ENCODE measurements around the gene OPN1MW3. TPM values are rescaled to one million over a fixed set of nuclear protein-coding genes. Genes with fewer than 3 reads are reported as not detected.

Gene OPN1MW3
- total and polyA plus RNA-seq, 3 experiments from 2014 or later, result not detected

DNA sequence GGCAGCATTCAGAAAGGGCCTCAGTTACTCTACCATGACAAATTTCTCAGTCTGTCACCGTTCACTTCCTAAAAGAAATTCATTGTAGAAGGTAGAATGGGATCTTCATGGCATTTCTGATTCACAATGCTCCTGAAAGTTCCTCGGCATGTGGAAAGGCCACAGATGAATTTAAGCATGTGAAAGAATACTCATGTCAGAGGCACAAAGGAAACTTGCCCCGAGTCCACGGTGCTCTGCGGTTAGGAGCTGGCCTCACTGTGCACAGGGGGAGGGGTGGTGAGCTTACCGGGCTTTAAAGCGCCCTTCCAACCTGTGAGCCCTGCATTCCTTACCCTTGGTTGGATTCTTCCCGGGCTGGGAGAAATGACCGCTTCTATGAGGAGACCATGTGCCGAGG lies 47.5 kb downstream of the OPN1MW3 start:
- Histone ChIP-seq H3K27ac (ENCODE audit: low read depth, low read length) (no peak overlapping the region), H3K4me1 (ENCODE audit: insufficient read depth, low read length) (peaks cover 22% of the 10 kb centered on the region), H3K4me3 (ENCODE audit: low read length) (no peak overlapping the region), H3K27me3 (ENCODE audit: insufficient read depth, low read length, poor library complexity, severe bottlenecking) (no peaks in the 10 kb centered on the region), H3K36me3 (ENCODE audit: insufficient read depth, low read length) (no peaks in the 10 kb centered on the region), H3K9me3 (ENCODE audit: low read length) (no peaks in the 10 kb centered on the region)
- no peak overlapping the region for H3K4me3 Mint-ChIP-seq
- ChIA-PET CTCF (interaction anchor here (0.5 to 1.0 kb wide), 2 partner anchors 168 to 212 kb away, joined by 3 to 5 read pairs; no protein-coding TSS in a partner anchor), POLR2A (no interaction called here)
- H3K9me3 Mint-ChIP-seq, result no peaks in the 10 kb centered on the region
- H3K4me1 Mint-ChIP-seq, result peaks cover 22 to 29% (median 27%) of the 10 kb centered on the region in 3 donors
- peaks cover 0 to 18% of the 10 kb centered on the region in 2 donors for H3K27me3 Mint-ChIP-seq
- DNase-seq, result no peak
- peak overlapping the region in 1 of 8 donors; percentile 85 for H3K27ac Mint-ChIP-seq
- no peaks in the 10 kb centered on the region for H3K36me3 Mint-ChIP-seq

DNA sequence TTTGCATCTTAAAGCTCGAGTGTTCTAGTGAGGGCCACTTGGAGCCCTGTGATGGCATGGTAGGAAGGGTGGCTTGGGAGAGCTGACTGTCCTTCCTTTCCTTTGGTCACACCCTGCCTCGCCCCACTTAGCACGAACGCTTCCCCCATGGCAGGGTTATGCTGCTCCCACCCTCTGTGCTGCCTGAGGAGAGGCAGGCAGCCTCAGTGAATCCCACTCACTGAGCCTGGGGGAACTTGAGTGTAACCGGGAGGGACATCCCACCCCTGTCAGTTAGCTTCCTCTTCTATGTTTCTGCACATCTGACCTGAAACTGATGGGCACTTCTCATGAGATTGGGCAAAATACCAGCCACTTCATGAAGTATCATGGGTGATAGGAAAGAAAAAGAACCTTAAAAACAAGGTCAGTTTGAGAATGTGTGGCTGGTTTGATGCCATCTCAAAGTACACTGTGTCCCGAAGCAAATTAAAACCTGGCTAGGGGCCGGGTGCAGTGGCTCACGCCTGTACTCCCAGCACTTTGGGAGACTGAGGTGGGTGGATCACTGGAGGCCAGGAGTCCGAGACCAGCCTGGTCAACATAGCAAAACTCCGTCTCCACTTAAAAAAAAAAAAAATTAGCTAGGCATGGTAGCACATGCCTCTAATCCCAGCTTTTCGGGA lies 48.3 kb downstream of the OPN1MW3 start:
- no peaks in the 10 kb centered on the region for H3K27me3 ChIP-seq (ENCODE audit: insufficient read depth, low read length, poor library complexity, severe bottlenecking)
- no peaks in the 10 kb centered on the region for H3K9me3 ChIP-seq (ENCODE audit: low read length)
- peaks cover 0 to 15% of the 10 kb centered on the region in 2 donors for H3K27me3 Mint-ChIP-seq
- H3K4me1 Mint-ChIP-seq, result peaks cover 21 to 34% (median 27%) of the 10 kb centered on the region in 3 donors
- peaks cover 22% of the 10 kb centered on the region for H3K4me1 ChIP-seq (ENCODE audit: insufficient read depth, low read length)
- no peak overlapping the region for H3K27ac ChIP-seq (ENCODE audit: low read depth, low read length)
- no peak for DNase-seq
- H3K36me3 ChIP-seq (ENCODE audit: insufficient read depth, low read length), result no peaks in the 10 kb centered on the region
- H3K4me3 ChIP-seq (ENCODE audit: low read length), result no peak overlapping the region
- no peaks in the 10 kb centered on the region for H3K36me3 Mint-ChIP-seq
- POLR2A ChIA-PET, result no interaction called here
- no peaks in the 10 kb centered on the region for H3K9me3 Mint-ChIP-seq
- no peak overlapping the region for H3K4me3 Mint-ChIP-seq
- peak overlapping the region in 2 of 8 donors; percentile 56 to 85 for H3K27ac Mint-ChIP-seq
- CTCF ChIA-PET, result interaction anchor here (0.5 kb wide), 1 partner anchor 212 kb away, joined by 3 read pairs; no protein-coding TSS in a partner anchor

DNA sequence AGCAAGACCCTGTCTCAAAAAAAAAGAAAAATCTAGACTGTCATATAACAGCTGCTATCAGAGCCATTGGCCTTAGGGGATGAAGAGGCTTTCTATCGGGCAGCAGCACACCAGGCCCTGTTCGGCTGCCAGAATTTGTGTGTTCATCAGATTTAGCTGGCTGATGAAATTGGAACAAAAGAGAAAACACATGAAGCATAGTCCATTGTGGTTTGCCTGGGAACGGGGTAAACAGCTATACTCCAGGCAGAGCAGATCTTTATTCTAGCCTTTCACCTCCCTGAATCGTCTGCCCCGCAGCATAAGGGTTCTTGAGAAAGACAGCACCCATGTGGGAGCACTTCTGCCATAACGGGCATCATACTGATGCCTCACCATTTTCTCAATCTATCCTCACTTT lies 49.8 kb downstream of the OPN1MW3 start:
- CTCF ChIA-PET, result interaction anchor here (1.7 kb wide), 1 partner anchor 170 kb away, joined by 6 read pairs; no protein-coding TSS in a partner anchor

DNA sequence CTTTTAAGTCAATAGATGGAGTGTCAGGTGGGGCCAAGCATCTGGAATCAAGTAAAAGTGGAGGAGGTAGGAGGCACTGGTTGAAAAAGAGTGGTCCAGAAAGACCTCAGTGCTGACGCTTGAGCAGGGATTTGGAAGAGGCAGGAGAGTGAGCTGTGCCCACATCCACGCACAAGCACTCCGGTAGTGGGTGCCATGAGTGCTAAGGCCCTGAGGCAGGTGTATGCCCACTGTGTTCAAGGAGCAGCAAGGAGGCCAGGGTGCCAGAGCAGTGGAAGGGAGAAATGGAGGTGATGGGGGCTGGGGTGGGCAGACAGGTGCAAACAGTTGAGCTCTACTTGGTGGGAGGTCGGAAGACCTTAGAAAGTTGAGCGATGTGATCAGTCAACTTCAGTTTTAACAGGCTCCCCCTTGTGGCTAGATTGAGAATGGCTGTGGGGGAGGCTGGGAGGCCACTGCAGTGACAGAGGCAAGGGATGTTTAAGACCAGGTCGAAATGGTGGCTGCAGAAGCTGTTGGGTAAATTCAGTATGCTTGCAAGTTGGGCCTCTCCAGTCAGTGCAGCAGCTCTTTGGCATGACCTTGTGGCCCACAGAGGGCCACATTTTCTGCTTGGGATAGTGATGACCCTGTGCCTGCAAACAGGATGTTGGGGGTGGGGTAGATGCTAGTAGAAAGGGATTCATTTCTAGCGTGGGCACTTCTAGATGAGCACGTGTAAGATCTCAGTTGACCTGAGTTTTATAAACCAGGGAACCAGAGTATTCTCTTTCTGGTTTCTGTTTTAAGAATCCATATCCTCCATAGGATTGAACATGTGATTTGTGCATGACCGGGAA lies 50.9 kb downstream of the OPN1MW3 start:
- H3K4me3 Mint-ChIP-seq, result peak overlapping the region in 6 of 7 donors; percentile 3 to 63 (median 44)
- H3K4me1 Mint-ChIP-seq, result peaks cover 39 to 61% (median 50%) of the 10 kb centered on the region in 3 donors
- H3K27me3 Mint-ChIP-seq, result peaks cover 0 to 13% of the 10 kb centered on the region in 2 donors
- no peaks in the 10 kb centered on the region for H3K9me3 Mint-ChIP-seq
- POLR2A ChIA-PET, result interaction anchor here (0.5 kb wide), 1 partner anchor 277 kb away, joined by 4 read pairs; no protein-coding TSS in a partner anchor
- DNase-seq, result peak; percentile 60 to 84 (median 73)
- peaks cover 36% of the 10 kb centered on the region for H3K4me1 ChIP-seq (ENCODE audit: insufficient read depth, low read length)
- H3K9me3 ChIP-seq (ENCODE audit: low read length), result no peaks in the 10 kb centered on the region
- CTCF ChIA-PET, result interaction anchor here (0.6 to 1.7 kb wide), 10 partner anchors 9 to 252 kb away, joined by 3 to 9 read pairs (median 4); partner anchors contain the start of gene RPL10
- H3K4me3 ChIP-seq (ENCODE audit: low read length), result no peak overlapping the region
- no peaks in the 10 kb centered on the region for H3K36me3 ChIP-seq (ENCODE audit: insufficient read depth, low read length)
- H3K36me3 Mint-ChIP-seq, result peaks cover 0 to under 1% (median 0%) of the 10 kb centered on the region in 3 donors
- peak overlapping the region in 6 of 8 donors; percentile 29 to 92 (median 84) for H3K27ac Mint-ChIP-seq
- no peaks in the 10 kb centered on the region for H3K27me3 ChIP-seq (ENCODE audit: insufficient read depth, low read length, poor library complexity, severe bottlenecking)
- H3K27ac ChIP-seq (ENCODE audit: low read depth, low read length), result no peak overlapping the region

More for the DNA sequence above, 49.8 kb downstream of the OPN1MW3 start:
- Mint-ChIP-seq H3K27ac (peak overlapping the region in 2 of 8 donors; percentile 18 to 19), H3K36me3 (no peaks in the 10 kb centered on the region), H3K4me3 (peak overlapping the region in 1 of 7 donors; percentile 20), H3K9me3 (no peaks in the 10 kb centered on the region), H3K27me3 (peaks cover 0 to 15% of the 10 kb centered on the region in 2 donors), H3K4me1 (peaks cover 31 to 49% (median 39%) of the 10 kb centered on the region in 3 donors)
- no peak overlapping the region for H3K27ac ChIP-seq (ENCODE audit: low read depth, low read length)
- H3K9me3 ChIP-seq (ENCODE audit: low read length), result no peaks in the 10 kb centered on the region
- no peaks in the 10 kb centered on the region for H3K36me3 ChIP-seq (ENCODE audit: insufficient read depth, low read length)
- no peak overlapping the region for H3K4me3 ChIP-seq (ENCODE audit: low read length)
- H3K4me1 ChIP-seq (ENCODE audit: insufficient read depth, low read length), result peaks cover 25% of the 10 kb centered on the region
- POLR2A ChIA-PET, result no interaction called here
- no peaks in the 10 kb centered on the region for H3K27me3 ChIP-seq (ENCODE audit: insufficient read depth, low read length, poor library complexity, severe bottlenecking)
- no peak for DNase-seq

DNA sequence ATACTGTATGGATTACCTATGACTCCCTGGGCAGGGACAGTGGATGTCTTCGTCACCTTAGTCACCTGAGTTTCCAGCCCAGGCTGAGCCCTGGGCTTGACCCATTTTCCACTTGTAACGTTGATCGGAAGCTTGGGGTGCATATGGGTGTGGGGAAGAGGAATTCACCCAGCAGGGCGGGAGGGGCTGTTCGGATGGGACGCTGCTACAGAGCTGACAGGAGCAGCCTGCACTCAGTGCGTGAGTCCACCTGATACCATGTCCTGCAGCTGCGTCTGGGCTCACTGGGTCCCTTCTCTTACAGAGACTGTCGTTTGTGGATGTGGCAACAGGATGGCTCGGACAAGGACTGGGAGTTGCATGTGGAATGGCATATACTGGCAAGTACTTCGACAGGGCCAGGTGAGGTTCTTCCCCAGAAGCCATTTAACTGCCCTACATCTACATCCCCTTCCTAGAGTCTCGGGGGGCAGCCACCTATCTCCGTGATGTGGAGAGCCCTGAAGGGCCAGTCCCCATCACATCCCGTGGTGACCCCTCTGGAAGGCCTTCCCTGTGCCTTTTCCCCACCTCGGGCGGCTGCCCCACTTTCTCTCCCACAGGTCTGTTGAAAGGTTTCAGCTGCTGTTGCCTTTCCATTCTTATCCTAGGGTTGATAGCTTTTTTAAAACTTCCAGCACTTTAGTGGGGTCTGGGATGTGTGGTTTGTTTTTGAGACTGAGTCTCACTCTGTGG lies 51.8 kb downstream of the OPN1MW3 start:
- Histone ChIP-seq H3K36me3 (ENCODE audit: insufficient read depth, low read length) (no peaks in the 10 kb centered on the region), H3K27me3 (ENCODE audit: insufficient read depth, low read length, poor library complexity, severe bottlenecking) (no peaks in the 10 kb centered on the region), H3K4me1 (ENCODE audit: insufficient read depth, low read length) (peaks cover 42% of the 10 kb centered on the region), H3K4me3 (ENCODE audit: low read length) (no peak overlapping the region), H3K9me3 (ENCODE audit: low read length) (no peaks in the 10 kb centered on the region), H3K27ac (ENCODE audit: low read depth, low read length) (no peak overlapping the region)
- peaks cover 0 to 3% (median 0%) of the 10 kb centered on the region in 3 donors for H3K36me3 Mint-ChIP-seq
- peak overlapping the region in 1 of 7 donors; percentile 65 for H3K4me3 Mint-ChIP-seq
- H3K27ac Mint-ChIP-seq, result peak overlapping the region in 2 of 8 donors; percentile 86 to 88
- H3K9me3 Mint-ChIP-seq, result no peaks in the 10 kb centered on the region
- no peak for DNase-seq
- peaks cover 39 to 68% (median 58%) of the 10 kb centered on the region in 3 donors for H3K4me1 Mint-ChIP-seq
- POLR2A ChIA-PET, result no interaction called here
- H3K27me3 Mint-ChIP-seq, result peaks cover 0 to 9% of the 10 kb centered on the region in 2 donors
- CTCF ChIA-PET, result interaction anchor here (1.2 to 1.7 kb wide), 6 partner anchors 8 to 184 kb away, joined by 3 to 9 read pairs (median 5); partner anchors contain the start of gene RPL10

DNA sequence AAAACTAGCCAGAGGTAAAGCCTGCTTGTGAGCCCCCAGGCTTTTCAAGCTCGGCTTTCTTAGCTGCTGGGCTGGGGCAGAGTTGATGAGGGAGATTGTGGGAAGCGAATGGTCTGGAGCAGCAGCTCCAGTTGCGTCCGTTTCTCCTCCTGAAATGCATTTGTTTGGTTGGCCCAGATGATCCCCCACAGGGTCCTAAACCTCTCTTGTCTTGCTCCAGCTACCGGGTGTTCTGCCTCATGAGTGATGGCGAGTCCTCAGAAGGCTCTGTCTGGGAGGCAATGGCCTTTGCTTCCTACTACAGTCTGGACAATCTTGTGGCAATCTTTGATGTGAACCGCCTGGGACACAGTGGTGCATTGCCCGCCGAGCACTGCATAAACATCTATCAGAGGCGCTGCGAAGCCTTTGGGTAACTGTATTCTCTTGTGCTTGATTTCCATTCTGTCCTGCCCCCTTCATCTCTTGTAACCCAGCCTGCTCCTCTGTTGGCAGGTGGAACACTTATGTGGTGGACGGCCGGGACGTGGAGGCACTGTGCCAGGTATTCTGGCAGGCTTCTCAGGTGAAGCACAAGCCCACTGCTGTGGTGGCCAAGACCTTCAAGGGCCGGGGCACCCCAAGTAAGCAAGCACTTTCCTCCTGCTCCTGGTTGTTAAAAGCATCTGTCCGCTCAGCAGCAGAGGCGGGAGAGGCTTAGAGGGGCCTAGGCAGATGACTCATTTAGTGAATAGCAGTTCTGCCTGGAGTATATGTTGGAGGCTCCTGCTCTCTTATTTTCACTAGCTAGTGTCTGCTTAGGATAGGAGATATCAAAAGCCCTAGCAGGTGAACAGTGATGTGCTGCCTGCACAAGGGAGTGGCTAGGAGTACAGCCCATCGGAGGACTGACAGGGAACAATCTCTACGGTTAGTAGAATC lies 53.5 kb downstream of the OPN1MW3 start:
- H3K27me3 Mint-ChIP-seq, result no peaks in the 10 kb centered on the region
- H3K4me3 ChIP-seq (ENCODE audit: low read length), result no peak overlapping the region
- no peaks in the 10 kb centered on the region for H3K27me3 ChIP-seq (ENCODE audit: insufficient read depth, low read length, poor library complexity, severe bottlenecking)
- H3K9me3 ChIP-seq (ENCODE audit: low read length), result no peaks in the 10 kb centered on the region
- peaks cover 39 to 65% (median 59%) of the 10 kb centered on the region in 3 donors for H3K4me1 Mint-ChIP-seq
- CTCF ChIA-PET, result interaction anchor here (1.2 kb wide), 1 partner anchor 219 kb away, joined by 4 read pairs; no protein-coding TSS in a partner anchor
- no peaks in the 10 kb centered on the region for H3K9me3 Mint-ChIP-seq
- H3K27ac ChIP-seq (ENCODE audit: low read depth, low read length), result no peak overlapping the region
- no peak overlapping the region for H3K4me3 Mint-ChIP-seq
- H3K27ac Mint-ChIP-seq, result peak overlapping the region; percentile 39 to 72 (median 54)
- H3K36me3 ChIP-seq (ENCODE audit: insufficient read depth, low read length), result no peaks in the 10 kb centered on the region
- no peak for DNase-seq
- H3K4me1 ChIP-seq (ENCODE audit: insufficient read depth, low read length), result peaks cover 42% of the 10 kb centered on the region
- H3K36me3 Mint-ChIP-seq, result peaks cover 0 to 3% (median 0%) of the 10 kb centered on the region in 3 donors
- POLR2A ChIA-PET, result no interaction called here

DNA sequence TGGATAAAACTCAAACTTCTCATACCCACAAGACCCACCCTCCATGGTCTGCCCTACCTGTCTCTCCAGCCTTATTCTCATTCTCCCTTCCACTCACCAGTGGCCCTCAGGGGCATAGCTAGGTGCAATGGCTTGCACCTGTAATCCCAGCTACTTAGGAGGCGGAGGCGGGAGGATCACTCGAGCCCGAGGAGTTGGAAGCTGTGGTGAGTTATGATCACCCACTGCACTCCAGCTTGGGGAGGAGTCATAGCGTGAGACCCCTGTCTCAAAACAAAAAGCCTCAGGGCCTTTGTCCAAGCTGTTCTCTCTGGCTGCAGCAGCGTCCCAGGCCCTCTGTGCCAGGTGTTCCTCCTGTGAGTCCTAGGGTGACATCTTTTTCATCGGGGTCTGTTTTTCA lies 54.7 kb downstream of the OPN1MW3 start:
- H3K36me3 Mint-ChIP-seq, result peaks cover 0 to 3% (median 0%) of the 10 kb centered on the region in 3 donors
- POLR2A ChIA-PET, result no interaction called here
- CTCF ChIA-PET, result no interaction called here
- peaks cover 0 to 2% of the 10 kb centered on the region in 2 donors for H3K27me3 Mint-ChIP-seq
- peaks cover 39 to 63% (median 57%) of the 10 kb centered on the region in 3 donors for H3K4me1 Mint-ChIP-seq
- Histone ChIP-seq H3K4me3 (ENCODE audit: low read length) (no peak overlapping the region), H3K27ac (ENCODE audit: low read depth, low read length) (no peak overlapping the region), H3K36me3 (ENCODE audit: insufficient read depth, low read length) (no peaks in the 10 kb centered on the region), H3K9me3 (ENCODE audit: low read length) (no peaks in the 10 kb centered on the region), H3K4me1 (ENCODE audit: insufficient read depth, low read length) (peaks cover 41% of the 10 kb centered on the region), H3K27me3 (ENCODE audit: insufficient read depth, low read length, poor library complexity, severe bottlenecking) (no peaks in the 10 kb centered on the region)
- H3K4me3 Mint-ChIP-seq, result no peak overlapping the region
- H3K27ac Mint-ChIP-seq, result peak overlapping the region; percentile 40 to 94 (median 64)
- H3K9me3 Mint-ChIP-seq, result no peaks in the 10 kb centered on the region
- no peak for DNase-seq
